EH (cell line): ENCODE measurements around the gene HOXB8.
A peak's percentile ranks its signal among the peaks of the same experiment; 100 is the strongest.

Experiments used
- DNase-seq: peaks from one replicate; pipeline ENCODE4 v3.0.0-alpha.2; 2015; ENCODE audit warnings: low read depth

Gene HOXB8

GRCh38 chr17:48583708-48584222, 31.3 kb downstream of the HOXB8 start:
- DNase-seq, result no peak

DNA sequence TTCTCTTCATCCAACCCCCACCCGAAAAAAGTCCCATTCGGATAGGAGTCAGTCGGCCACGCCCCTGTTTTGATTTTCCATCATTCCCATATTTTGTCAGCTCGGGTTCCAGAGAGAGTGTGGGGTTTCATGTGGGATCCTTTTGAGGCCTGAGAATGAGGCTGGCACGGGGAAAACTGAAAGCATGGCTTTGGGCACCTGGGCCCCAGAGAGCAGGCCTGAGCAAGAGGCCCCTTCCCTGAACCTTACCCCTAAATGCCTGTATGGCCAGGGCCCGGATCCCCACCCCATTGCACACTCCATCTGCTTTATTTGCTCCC, 32.4 kb downstream of the HOXB8 start:
- DNase-seq, result no peak

GRCh38 chr17:48579760-48580554, 35.1 kb downstream of the HOXB8 start:
- DNase-seq, result peak; percentile 22

DNA sequence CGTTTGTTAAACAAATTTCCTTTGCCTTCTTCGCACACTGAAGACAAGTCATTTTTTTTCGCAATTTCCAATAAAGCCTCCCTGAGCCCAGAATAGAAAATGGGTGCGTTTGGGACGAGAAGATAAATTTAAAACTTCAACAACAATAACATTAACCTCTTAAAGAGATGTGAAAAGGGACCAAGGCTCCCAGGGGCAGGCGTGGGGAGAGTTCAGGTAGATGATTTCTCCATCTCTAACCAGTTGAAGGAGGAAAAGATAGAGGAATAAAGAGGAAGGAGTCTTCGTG, 35.7 kb downstream of the HOXB8 start:
- DNase-seq, result no peak

GRCh38 chr17:48578616-48579470, 36.2 kb downstream of the HOXB8 start:
- DNase-seq, result no peak

- DNase-seq, result no peak
Measured at GRCh38 chr17:48577946-48578615, 37.0 kb downstream of the HOXB8 start, which contains the start of gene HOXB4. TSS of gene HOXB4 (minus strand) at chr17:48578350. CDS start at chr17:48578319, 31 bp downstream.

DNA sequence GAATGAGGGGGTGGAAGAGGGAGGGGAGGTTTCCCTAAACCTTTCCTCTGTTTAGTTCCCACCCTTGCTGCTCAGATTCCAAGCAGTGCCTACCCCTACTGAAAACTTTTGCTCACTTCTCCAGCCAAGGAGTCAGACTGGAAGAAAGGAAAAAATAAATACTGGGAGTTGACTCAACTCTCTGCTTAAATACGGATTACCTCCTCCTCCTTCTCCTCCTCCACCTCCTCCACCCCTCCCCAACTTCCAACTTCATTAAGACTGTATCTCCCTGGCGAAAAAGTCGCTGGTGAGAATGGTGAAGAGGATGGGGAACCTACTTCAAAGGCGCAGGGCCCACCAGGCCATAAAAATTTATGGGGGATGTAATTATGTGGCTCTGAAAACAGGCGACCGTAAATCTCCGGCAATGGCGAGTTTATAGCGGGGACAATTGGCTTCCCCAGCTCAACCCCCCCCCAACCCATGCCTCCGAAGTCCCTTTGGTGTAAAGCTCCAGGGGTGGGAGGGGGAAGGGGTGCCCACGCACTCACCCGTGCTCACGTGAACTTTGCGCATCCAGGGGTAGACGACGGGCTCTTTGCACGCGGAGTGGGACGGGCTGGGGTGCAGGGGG, 37.7 kb downstream of the HOXB8 start:
- no peak for DNase-seq

DNA sequence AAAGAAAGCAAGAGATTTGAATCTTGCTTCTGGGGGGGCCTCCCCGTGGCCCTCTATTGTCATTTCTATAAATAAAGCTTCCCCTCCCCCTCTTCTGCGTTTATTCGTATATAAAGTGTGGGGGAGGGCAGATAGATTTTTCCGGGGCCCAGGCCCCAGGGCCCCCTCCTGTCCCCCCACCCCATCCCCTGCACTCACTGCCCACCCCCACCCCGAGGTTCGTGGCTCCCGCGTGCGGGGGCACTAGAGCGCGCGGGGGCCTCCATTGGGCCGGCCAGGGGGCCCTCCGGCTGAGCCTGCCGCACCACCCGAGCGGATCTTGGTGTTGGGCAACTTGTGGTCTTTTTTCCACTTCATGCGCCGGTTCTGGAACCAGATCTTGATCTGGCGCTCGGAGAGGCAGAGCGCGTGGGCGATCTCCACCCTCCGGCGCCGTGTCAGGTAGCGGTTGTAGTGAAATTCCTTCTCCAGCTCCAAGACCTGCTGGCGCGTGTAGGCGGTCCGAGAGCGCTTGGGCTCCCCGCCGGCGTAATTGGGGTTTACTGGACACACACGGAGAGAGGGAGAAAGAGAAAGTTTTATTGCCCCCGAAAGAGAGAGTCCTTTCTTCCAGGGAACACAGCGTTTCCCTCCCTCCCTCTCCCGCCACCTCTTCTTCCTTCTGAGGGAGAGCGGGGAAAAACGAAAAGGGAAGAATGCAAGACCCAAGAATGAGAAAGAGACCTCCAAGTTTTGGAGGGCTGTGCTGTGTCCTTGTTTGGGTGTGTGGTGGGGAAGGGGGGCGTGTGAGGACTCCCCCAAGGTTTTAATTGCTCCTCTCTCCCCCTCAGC, 38.4 kb downstream of the HOXB8 start:
- DNase-seq, result no peak

DNA sequence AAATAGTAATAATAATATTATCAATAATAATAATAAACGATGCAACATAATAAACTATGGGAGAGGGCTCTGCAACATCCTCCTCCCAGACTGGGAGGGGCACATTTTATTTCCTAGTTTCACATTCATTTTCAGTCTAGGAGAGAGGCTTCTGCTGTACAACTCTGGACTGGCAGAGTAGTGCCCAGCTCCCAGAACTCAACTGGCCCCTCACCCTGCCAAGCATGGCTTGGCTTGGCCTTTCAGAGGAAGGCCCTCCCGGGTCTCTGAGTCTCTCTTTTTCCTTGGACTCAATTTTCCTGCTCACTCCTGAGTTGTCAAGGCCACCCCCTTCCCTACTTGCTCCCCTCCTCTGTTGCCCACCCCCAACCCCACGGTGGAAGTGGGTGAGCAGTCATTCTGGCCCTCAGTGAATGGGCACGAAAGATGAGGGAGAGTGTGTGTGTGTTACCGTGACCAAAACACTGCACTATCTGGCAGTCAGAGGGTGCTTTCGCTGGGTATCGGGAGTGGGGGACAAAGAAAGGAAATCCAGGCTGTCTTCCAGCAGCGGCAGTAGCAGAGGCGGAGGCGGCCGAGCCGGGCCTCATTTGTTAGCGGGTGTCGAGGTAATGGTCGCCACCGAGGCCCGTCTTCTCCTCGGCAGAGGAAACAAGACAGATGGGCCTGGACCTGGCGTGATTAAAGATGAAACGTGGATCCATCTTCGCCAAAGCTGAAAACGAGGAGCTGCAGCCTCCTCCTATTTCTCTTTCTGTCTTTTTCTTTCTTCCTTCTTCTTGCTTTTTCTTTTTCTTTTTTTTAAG, 39.2 kb downstream of the HOXB8 start:
- DNase-seq, result no peak

GRCh38 chr17:48575066-48575582, 40.0 kb downstream of the HOXB8 start:
- no peak for DNase-seq

DNA sequence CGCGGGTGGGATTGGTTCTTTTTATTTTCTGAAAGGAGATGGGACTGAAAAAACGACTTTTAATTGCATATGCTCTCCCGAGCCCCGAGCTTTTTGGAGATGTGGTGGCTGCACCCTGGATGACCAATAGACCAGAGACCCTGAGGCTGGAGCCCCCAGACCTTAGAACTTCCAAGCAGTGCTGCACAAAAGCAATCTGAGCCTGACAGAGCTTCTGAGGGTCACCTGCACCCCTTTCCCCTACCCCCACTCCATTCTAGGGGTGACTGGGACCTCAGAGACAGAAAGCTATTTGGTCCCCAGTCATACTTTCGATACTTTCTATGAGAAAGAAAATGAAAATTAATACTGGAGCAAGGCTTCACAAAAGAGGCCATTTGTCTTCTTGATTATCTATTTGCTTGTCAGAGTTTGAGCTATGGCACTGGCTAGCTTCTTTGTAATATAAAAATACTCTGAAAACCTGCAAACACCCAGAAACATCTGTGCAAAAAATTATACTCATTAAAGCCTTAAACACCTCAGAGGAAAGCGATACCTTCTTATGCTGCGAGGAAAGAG, 40.5 kb downstream of the HOXB8 start:
- DNase-seq, result no peak

DNA sequence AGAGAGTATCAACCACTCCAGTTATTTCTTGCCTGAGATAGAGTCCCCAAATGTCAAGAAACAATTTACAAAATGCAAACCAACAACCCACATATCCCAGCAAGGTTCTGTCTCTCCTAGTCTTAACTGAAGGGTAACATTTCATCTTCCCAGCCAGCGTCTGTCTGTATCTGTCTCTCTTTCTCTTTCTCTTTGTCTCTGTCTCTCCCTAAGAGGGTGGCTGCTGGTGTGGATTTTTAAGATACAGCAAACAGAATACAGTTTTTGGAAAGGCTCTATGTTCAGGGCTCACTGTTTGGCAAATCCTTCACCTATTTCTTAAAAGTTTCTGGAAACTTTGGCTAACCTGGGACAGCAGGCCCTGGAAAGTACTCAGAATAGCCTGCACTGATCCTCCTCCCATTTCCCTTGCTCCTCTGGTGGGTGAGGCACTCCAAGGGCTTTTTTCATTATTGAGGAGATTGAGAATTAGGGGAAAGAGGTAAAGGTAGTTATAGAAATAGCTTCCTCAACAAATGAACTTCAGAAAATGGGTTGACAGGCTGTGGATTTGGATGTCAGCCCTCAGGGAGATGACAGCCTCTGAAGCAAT, 43.2 kb downstream of the HOXB8 start:
- DNase-seq, result no peak

GRCh38 chr17:48571024-48571818, 43.9 kb downstream of the HOXB8 start:
- DNase-seq, result no peak

DNA sequence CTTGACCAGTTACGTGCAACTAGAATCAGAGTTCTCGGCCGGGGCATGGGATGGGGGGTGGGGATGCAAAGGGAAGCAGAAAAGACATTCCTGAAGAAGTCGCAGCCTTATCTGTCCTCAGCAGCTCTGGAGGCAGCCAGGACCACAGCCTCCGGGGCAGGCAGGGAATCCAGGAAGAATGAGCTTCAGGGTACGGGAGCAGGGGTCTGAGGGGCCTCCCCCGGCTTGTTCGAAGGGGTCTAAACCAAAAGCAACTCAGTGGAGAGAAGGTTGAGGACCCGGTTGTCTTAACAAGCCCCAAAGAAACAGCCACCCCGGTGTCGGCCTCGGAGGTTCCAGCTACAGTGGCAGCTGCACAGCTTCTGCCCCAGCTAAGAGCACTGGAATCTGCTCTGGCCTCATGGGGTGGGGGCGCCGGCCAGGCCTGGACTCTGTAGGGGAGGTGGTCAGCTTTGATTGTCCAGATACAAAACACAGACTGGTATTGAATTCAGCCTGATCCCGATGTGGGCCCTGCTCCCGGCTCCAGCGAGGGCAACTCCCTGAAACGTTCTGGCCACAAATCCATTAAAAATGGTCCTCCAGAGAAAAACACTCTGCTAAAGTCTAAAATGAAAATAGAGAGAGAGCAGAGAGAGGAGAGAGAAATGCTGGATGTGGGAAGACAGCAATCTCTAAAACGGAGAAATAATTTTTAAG, 44.6 kb downstream of the HOXB8 start:
- DNase-seq, result no peak

- no peak for DNase-seq
Measured at GRCh38 chr17:48569674-48570324, 45.3 kb downstream of the HOXB8 start.

DNA sequence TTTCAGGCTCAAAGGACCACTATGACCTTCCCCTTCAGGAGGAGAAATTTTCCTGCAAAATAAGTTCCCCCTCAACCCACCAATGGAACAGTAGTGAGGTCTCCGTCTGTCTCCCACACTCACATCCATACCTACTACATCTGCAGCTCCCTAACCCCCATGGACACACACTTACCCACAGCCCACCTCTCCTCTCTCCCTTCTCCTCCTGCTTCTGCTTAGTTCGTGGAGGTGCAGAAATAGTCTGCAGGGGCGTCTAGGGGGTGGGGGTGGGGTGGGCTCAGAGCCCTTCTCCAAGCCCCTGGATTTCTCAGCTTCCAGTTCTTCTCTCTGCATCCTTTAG, 45.9 kb downstream of the HOXB8 start:
- DNase-seq, result no peak

GRCh38 chr17:48568499-48569239, 46.4 kb downstream of the HOXB8 start:
- no peak for DNase-seq
